Measurements from ENCODE around the gene C12orf60. TPM values are rescaled to one million over a fixed set of nuclear protein-coding genes. Genes with fewer than 3 reads are reported as not detected.

C12orf60 gene
- total and polyA plus RNA-seq, 2 donors from 2014 or later: 2.0 to 4.5 TPM

DNA sequence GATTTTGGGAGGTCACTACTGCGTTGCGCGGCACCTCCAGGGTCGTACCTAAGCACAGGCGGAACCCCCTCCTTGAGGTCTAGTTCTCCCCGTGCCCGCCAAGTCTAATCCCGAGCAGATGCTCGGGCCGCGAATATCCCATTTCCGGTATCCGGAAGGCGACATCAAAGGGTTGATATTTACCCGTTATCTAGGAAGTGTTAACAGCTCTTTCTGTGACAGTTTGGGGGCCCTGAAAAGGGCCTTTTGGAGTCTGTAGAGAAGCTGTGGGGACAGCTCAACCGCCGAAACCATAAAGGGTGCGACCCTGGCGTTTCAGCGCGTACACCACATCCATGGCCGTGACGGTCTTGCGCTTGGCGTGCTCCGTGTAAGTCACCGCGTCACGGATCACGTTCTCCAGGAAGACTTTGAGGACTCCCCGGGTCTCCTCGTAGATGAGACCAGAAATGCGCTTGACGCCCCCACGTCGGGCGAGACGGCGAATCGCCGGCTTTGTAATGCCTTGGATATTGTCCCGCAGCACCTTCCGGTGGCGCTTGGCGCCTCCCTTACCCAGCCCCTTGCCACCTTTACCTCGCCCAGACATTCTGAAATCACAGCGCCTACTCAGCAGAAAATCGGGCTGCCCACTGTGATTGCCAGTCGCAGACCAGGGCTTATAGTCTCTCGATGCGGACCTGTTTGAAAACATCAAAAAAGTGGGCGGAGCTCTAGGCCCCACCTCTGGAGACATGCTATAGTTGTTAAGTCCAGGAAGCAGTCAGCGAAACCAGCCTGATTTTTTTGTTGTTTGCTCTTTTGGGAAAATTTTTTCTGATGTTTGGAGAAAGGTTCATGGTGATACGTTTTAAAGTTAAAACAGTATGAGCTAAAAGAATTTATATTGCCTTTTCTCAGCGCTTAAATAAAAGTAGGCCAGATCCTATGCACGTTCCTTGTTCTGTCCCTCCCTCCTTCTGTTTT, 32.7 kb upstream of the C12orf60 start:
- intact Hi-C loops (cut with DNase I): no loop called here
- peak; percentile 80 for FAIRE-seq
- DNase-seq: peak; percentile 96 to 99 (median 98)
- Histone ChIP-seq H3K4me1 (ENCODE audit: control insufficient read depth in 2 of 3, insufficient read depth in 2 of 3, low read depth in 1 of 3, low read length in 3 of 3) (peaks cover 3 to 10% (median 6%) of the 10 kb centered on the region in 3 donors), H3K27ac (ENCODE audit: low read depth in 2 of 2, low read length in 2 of 2) (peak overlapping the region; percentile 96 to 98), H3K4me3 (ENCODE audit: low read length in 3 of 3) (peak overlapping the region; percentile 81 to 98 (median 98)), H3K9ac (ENCODE audit: low read length in 3 of 3) (peak overlapping the region; percentile 96 to 99 (median 98)), H3K27me3 (ENCODE audit: control insufficient read depth, insufficient read depth, low read length) (no peaks in the 10 kb centered on the region), H3K36me3 (ENCODE audit: control insufficient read depth in 2 of 3, insufficient read depth in 3 of 3, low read length in 3 of 3) (no peaks in the 10 kb centered on the region), H3K9me3 (ENCODE audit: control insufficient read depth in 2 of 3, insufficient read depth in 1 of 3, low read length in 3 of 3) (peaks cover 0 to under 1% (median 0%) of the 10 kb centered on the region in 3 donors)
- TF ChIP-seq, protein P1, sequence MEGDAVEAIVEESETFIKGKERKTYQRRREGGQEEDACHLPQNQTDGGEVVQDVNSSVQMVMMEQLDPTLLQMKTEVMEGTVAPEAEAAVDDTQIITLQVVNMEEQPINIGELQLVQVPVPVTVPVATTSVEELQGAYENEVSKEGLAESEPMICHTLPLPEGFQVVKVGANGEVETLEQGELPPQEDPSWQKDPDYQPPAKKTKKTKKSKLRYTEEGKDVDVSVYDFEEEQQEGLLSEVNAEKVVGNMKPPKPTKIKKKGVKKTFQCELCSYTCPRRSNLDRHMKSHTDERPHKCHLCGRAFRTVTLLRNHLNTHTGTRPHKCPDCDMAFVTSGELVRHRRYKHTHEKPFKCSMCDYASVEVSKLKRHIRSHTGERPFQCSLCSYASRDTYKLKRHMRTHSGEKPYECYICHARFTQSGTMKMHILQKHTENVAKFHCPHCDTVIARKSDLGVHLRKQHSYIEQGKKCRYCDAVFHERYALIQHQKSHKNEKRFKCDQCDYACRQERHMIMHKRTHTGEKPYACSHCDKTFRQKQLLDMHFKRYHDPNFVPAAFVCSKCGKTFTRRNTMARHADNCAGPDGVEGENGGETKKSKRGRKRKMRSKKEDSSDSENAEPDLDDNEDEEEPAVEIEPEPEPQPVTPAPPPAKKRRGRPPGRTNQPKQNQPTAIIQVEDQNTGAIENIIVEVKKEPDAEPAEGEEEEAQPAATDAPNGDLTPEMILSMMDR (IDR thresholded peaks at IDR 0.05; ENCODE audit: borderline replicate concordance, extremely low read depth, insufficient read depth): no peak

DNA sequence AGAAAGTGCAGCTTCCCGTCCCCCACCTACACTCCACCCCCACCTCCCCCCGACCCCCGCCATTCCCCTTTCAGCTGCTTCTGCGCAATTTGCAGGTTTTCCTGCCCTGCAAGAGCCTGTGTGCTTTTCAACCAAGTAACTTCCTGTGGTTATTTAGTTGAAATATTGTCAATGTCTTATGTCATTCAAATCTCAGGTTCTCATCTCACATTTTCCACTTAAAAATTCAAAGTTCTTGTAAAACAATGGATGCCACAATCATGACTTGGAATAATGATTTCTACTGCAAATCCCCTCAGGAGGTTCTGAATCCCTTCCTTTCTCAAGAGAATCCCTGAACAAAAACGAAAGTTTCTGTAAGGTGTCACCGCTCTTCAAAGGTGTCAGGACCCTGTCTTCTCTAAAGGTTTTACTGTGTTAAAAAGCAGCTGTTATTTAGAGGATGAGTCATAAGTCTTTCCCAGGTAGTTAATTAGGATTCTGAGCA, 31.8 kb upstream of the C12orf60 start:
- Histone ChIP-seq H3K4me3 (ENCODE audit: low read length in 3 of 3) (peak overlapping the region in 2 of 3 donors; percentile 7 to 10), H3K9ac (ENCODE audit: low read length in 3 of 3) (no peak overlapping the region), H3K36me3 (ENCODE audit: control insufficient read depth in 2 of 3, insufficient read depth in 3 of 3, low read length in 3 of 3) (no peaks in the 10 kb centered on the region), H3K27me3 (ENCODE audit: control insufficient read depth, insufficient read depth, low read length) (no peaks in the 10 kb centered on the region), H3K27ac (ENCODE audit: low read depth in 2 of 2, low read length in 2 of 2) (peak overlapping the region; percentile 96 to 98), H3K9me3 (ENCODE audit: control insufficient read depth in 2 of 3, insufficient read depth in 1 of 3, low read length in 3 of 3) (no peaks in the 10 kb centered on the region), H3K4me1 (ENCODE audit: control insufficient read depth in 2 of 3, insufficient read depth in 2 of 3, low read depth in 1 of 3, low read length in 3 of 3) (peaks cover 3 to 10% (median 6%) of the 10 kb centered on the region in 3 donors)
- peak in 3 of 5 donors; percentile 27 to 53 (median 31) for DNase-seq
- intact Hi-C loops (cut with DNase I): no loop called here
- TF ChIP-seq, protein P1 (IDR thresholded peaks at IDR 0.05; ENCODE audit: borderline replicate concordance, extremely low read depth, insufficient read depth): no peak
- FAIRE-seq: no peak

DNA sequence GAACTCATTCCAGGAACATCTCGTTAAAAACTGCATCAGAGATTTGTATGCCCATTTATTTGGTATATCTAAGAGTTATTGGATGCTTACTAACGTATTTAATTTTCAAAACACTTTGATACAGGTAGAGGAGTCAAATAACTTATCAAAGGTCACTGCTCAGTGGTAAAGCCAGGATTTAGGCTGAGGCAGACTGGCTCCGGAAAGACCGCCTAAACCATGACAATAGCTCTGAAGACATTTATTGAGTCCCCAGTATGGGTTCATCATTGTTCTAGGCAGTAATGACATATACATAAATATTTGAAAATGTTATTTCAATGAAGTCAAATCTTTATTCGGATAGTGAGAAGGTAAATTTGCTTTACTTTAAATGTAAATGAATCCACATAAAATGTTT, 30.5 kb upstream of the C12orf60 start:
- no peak for DNase-seq
- no peak for FAIRE-seq

More for the DNA sequence above, 30.5 kb upstream of the C12orf60 start:
- Histone ChIP-seq H3K4me3 (ENCODE audit: low read length in 3 of 3) (no peak overlapping the region), H3K4me1 (ENCODE audit: control insufficient read depth in 2 of 3, insufficient read depth in 2 of 3, low read depth in 1 of 3, low read length in 3 of 3) (peaks cover 3 to 10% (median 6%) of the 10 kb centered on the region in 3 donors), H3K27ac (ENCODE audit: low read depth in 2 of 2, low read length in 2 of 2) (no peak overlapping the region), H3K9me3 (ENCODE audit: control insufficient read depth in 2 of 3, insufficient read depth in 1 of 3, low read length in 3 of 3) (no peaks in the 10 kb centered on the region), H3K36me3 (ENCODE audit: control insufficient read depth in 2 of 3, insufficient read depth in 3 of 3, low read length in 3 of 3) (no peaks in the 10 kb centered on the region), H3K9ac (ENCODE audit: low read length in 3 of 3) (no peak overlapping the region), H3K27me3 (ENCODE audit: control insufficient read depth, insufficient read depth, low read length) (no peaks in the 10 kb centered on the region)
- TF ChIP-seq, protein P1 (IDR thresholded peaks at IDR 0.05; ENCODE audit: borderline replicate concordance, extremely low read depth, insufficient read depth): no peak
- intact Hi-C loops (cut with DNase I): no loop called here
